IMR-90 (cell line): Measurements from ENCODE around the gene KCNQ5. TPM values are rescaled to one million over a fixed set of nuclear protein-coding genes. Genes with fewer than 3 reads are reported as not detected.

Experiments used
- ATAC-seq: fragments of 200-7000 bp; cut with Tn5 transposase; 2 replicates; pipeline ENCODE4 v1.9.1; 2020; ENCODE audit warnings: low read depth, mild to moderate bottlenecking, moderate library complexity
- BruUV-seq: library from RNA; stranded (reverse); fragments of 400-500 nt; replicated peaks from 2 replicates; lab custom pipeline; 2021; lab: Mats Ljungman, UMichigan
- CTCF ChIA-PET: fragments of 300-600 bp; formaldehyde crosslinking; extraction: SDS; loops from one replicate; lab custom pipeline; 2021; ENCODE audit warnings: antibody characterized with exemption; lab: Yijun Ruan, JAX
- POLR2A ChIA-PET: fragments of 300-600 bp; sonication (Branson Sonifier 250); formaldehyde crosslinking; loops from one replicate; lab custom pipeline; 2022; ENCODE audit warnings: antibody characterized with exemption; ENCODE audit not compliant: unreplicated experiment; lab: Charles Lee
- DNase-seq: peaks from one replicate; pipeline ENCODE4 v3.0.0; 2013
- H2AFZ ChIP-seq: replicated peaks from 2 replicates; pipeline ENCODE3; 2013; ENCODE audit warnings: low read length, mild to moderate bottlenecking; ENCODE audit not compliant: poor library complexity
- H2AK5ac ChIP-seq: 2 replicates; pipeline ENCODE4 v1.6.1; 2013; ENCODE audit warnings: low read depth, low read length, inconsistent platforms
- H2AK9ac ChIP-seq: replicated peaks from 2 replicates; pipeline ENCODE3; 2013; ENCODE audit warnings: mild to moderate bottlenecking, low read depth, low read length, moderate library complexity; ENCODE audit not compliant: poor library complexity
- H2BK120ac ChIP-seq: 2 replicates; pipeline ENCODE4 v1.6.1; 2013; ENCODE audit warnings: low read depth, low read length, inconsistent platforms
- H2BK15ac ChIP-seq: 3 replicates; pipeline ENCODE4 v1.6.1; 2013; ENCODE audit warnings: low read depth, low read length, inconsistent platforms
- H2BK20ac ChIP-seq: 2 replicates; pipeline ENCODE4 v1.6.1; 2013; ENCODE audit warnings: low read depth, mild to moderate bottlenecking, inconsistent platforms, low read length, moderate library complexity
- H2BK5ac ChIP-seq: 2 replicates; pipeline ENCODE4 v1.6.1; 2013; ENCODE audit warnings: mild to moderate bottlenecking, low read depth, low read length, inconsistent platforms; ENCODE audit not compliant: poor library complexity, severe bottlenecking
- H3K14ac ChIP-seq: replicated peaks from 2 replicates; pipeline ENCODE4 v1.6.1; 2013; ENCODE audit warnings: low read depth, low read length, inconsistent platforms
- H3K18ac ChIP-seq: 2 replicates; pipeline ENCODE4 v1.6.1; 2013; ENCODE audit warnings: low read depth, low read length, control low read depth
- H3K23ac ChIP-seq: 2 replicates; pipeline ENCODE4 v1.6.1; 2013; ENCODE audit warnings: low read depth, low read length, inconsistent platforms
- H3K27ac ChIP-seq: 2 replicates; pipeline ENCODE4 v1.5.1; 2013; ENCODE audit warnings: mild to moderate bottlenecking, control low read depth, low read length; ENCODE audit not compliant: insufficient read depth
- H3K27me3 ChIP-seq: 2 replicates; pipeline ENCODE4 v1.6.1; 2013; ENCODE audit warnings: low read length; ENCODE audit not compliant: control insufficient read depth, insufficient read depth
- H3K36me3 ChIP-seq: 2 replicates; pipeline ENCODE4 v1.6.1; 2013; ENCODE audit warnings: low read length, mixed read lengths; ENCODE audit not compliant: control insufficient read depth, insufficient read depth
- H3K4ac ChIP-seq: 2 replicates; pipeline ENCODE4 v1.6.1; 2013; ENCODE audit warnings: low read depth, low read length, inconsistent platforms
- H3K4me1 ChIP-seq: 2 replicates; pipeline ENCODE4 v1.6.1; 2013; ENCODE audit warnings: low read length, mixed read lengths; ENCODE audit not compliant: control insufficient read depth, insufficient read depth
- H3K4me2 ChIP-seq: 2 replicates; pipeline ENCODE4 v1.6.1; 2013; ENCODE audit warnings: low read depth, mild to moderate bottlenecking, control low read depth, low read length, moderate library complexity
- H3K4me3 ChIP-seq: 2 replicates; pipeline ENCODE4 v1.5.1; 2013; ENCODE audit warnings: low read depth, mild to moderate bottlenecking, control low read depth, low read length, moderate library complexity; ENCODE audit not compliant: insufficient read depth
- H3K56ac ChIP-seq: 2 replicates; pipeline ENCODE4 v1.6.1; 2013; ENCODE audit warnings: low read length, inconsistent platforms; ENCODE audit not compliant: insufficient read depth; ENCODE audit errors: extremely low read depth
- H3K79me1 ChIP-seq, 2 experiments: 2 replicates each; pipeline ENCODE4 v1.6.1; 2013; ENCODE audit warnings: low read length in 2 of 2, inconsistent platforms in 1 of 2, low read depth in 1 of 2
- H3K9ac ChIP-seq: 2 replicates; pipeline ENCODE4 v1.6.1; 2013; ENCODE audit warnings: low read depth, low read length, control low read depth
- H3K9me1 ChIP-seq: 2 replicates; pipeline ENCODE4 v1.6.1; 2013; ENCODE audit warnings: low read length, inconsistent platforms; ENCODE audit not compliant: insufficient read depth
- H3K9me3 ChIP-seq: 2 replicates; pipeline ENCODE4 v1.6.1; 2013; ENCODE audit warnings: low read length; ENCODE audit not compliant: control insufficient read depth, insufficient read depth
- H4K20me1 ChIP-seq: 2 replicates; pipeline ENCODE4 v1.6.1; 2013; ENCODE audit warnings: low read length, inconsistent platforms; ENCODE audit not compliant: insufficient read depth
- H4K5ac ChIP-seq: 2 replicates; pipeline ENCODE4 v1.6.1; 2013; ENCODE audit warnings: mild to moderate bottlenecking, low read depth, low read length, control low read depth
- H4K8ac ChIP-seq, 2 experiments: 2 replicates each; pipeline ENCODE4 v1.6.1; 2013; ENCODE audit warnings: low read depth in 2 of 2, low read length in 2 of 2, control low read depth in 1 of 2, inconsistent platforms in 1 of 2
- H4K91ac ChIP-seq: 2 replicates; pipeline ENCODE4 v1.6.1; 2013; ENCODE audit warnings: low read depth, low read length, inconsistent platforms; ENCODE audit not compliant: insufficient read depth
- BHLHE40 ChIP-seq: fragments of 150-350 bp; IDR thresholded peaks from 2 replicates; pipeline ENCODE4 v1.6.1; 2016; ENCODE audit warnings: mild to moderate bottlenecking, low read depth, low read length
- CEBPB ChIP-seq: IDR thresholded peaks from 2 replicates; pipeline ENCODE4 v1.6.1; 2012; ENCODE audit warnings: low read depth, low read length, improper control_type of control experiment
- CTCF ChIP-seq: conservative IDR thresholded peaks from 2 replicates; pipeline ENCODE4 v1.5.1; 2012; ENCODE audit warnings: mild to moderate bottlenecking, low read depth, low read length, improper control_type of control experiment
- ELK1 ChIP-seq: fragments of 150-350 bp; IDR thresholded peaks from 2 replicates; pipeline ENCODE4 v1.6.1; 2016; ENCODE audit warnings: low read depth, mild to moderate bottlenecking, low read length, moderate library complexity, borderline replicate concordance
- FOS ChIP-seq: fragments of 150-350 bp; IDR thresholded peaks from 2 replicates; pipeline ENCODE4 v1.6.1; 2016; ENCODE audit warnings: low read depth, low read length
- MAFK ChIP-seq: IDR thresholded peaks from 2 replicates; pipeline ENCODE4 v1.6.1; 2012; ENCODE audit warnings: low read depth, low read length, improper control_type of control experiment
- MAZ ChIP-seq: IDR thresholded peaks from 2 replicates; pipeline ENCODE4 v1.6.1; 2012; ENCODE audit warnings: low read depth, mild to moderate bottlenecking, low read length, improper control_type of control experiment, moderate library complexity, borderline replicate concordance
- NFE2L2 ChIP-seq: fragments of 150-350 bp; IDR thresholded peaks from 2 replicates; pipeline ENCODE4 v1.6.1; 2016; ENCODE audit warnings: low read depth, mild to moderate bottlenecking, low read length
- POLR2A ChIP-seq: IDR thresholded peaks from 2 replicates; pipeline ENCODE4 v1.6.1; 2012; ENCODE audit warnings: mild to moderate bottlenecking, low read depth, low read length
- RAD21 ChIP-seq: IDR thresholded peaks from 2 replicates; pipeline ENCODE4 v1.6.1; 2012; ENCODE audit warnings: low read length, improper control_type of control experiment
- RCOR1 ChIP-seq: IDR thresholded peaks from 2 replicates; pipeline ENCODE4 v1.6.1; 2012; ENCODE audit warnings: mild to moderate bottlenecking, low read length, improper control_type of control experiment; ENCODE audit not compliant: insufficient replicate concordance
- RFX5 ChIP-seq: IDR thresholded peaks from 2 replicates; pipeline ENCODE4 v1.8.0; 2012; ENCODE audit warnings: low read depth, mild to moderate bottlenecking, low read length, moderate library complexity
- SMC3 ChIP-seq: fragments of 150-350 bp; IDR thresholded peaks from 2 replicates; pipeline ENCODE4 v1.6.1; 2016; ENCODE audit warnings: low read depth, mild to moderate bottlenecking, antibody characterized with exemption, low read length, moderate library complexity
- USF2 ChIP-seq: fragments of 150-350 bp; IDR thresholded peaks from 2 replicates; pipeline ENCODE4 v1.6.1; 2017; ENCODE audit warnings: mild to moderate bottlenecking, antibody characterized with exemption, low read length, low read depth
- WGBS, 2 experiments: methylation state at CpG; one replicate each; pipeline versions ENCODE4 v1.1.5 to v1.1.7; 2013; ENCODE audit warnings: missing lambda C conversion rate in 2 of 2; ENCODE audit not compliant: insufficient read length in 1 of 2; ENCODE audit errors: extremely low coverage in 2 of 2; 5-methylcytosine and 5-hydroxymethylcytosine counted together
- dilution Hi-C: fragments of 300-500 bp; cut with HindIII; formaldehyde crosslinking; loops from one replicate; pipeline ENCODE4 v1.14.3; 2018; ENCODE audit warnings: low sequenced_read_pairs; ENCODE audit not compliant: unreplicated experiment
- in situ Hi-C: fragments of 300-500 bp; cut with MboI; formaldehyde crosslinking; loops from 3 replicates; pipeline ENCODE4 v1.14.3; 2019; ENCODE audit warnings: low sequenced_read_pairs, inconsistent platforms, mixed read lengths
- intact Hi-C: fragments of 100-400 bp; cut with micrococcal nuclease; formaldehyde crosslinking; loops from 2 replicates; pipeline ENCODE4 v1.10.0; 2022
- polyA plus RNA-seq, 3 experiments: library from polyadenylated mRNA; depleted of rRNA; stranded (reverse); fragments of >200 nt; gene quantifications; 2 replicates each; pipeline ENCODE4 v1.2.3, GENCODE V29; 2012; ENCODE audit warnings: low replicate concordance in 1 of 3
- total RNA-seq: library from RNA; depleted of rRNA; stranded (reverse); fragments of >200 nt; gene quantifications from 2 replicates; pipeline ENCODE4 v1.2.3, GENCODE V29; 2012

Gene KCNQ5
- total and polyA plus RNA-seq, 2 of the 4 experiments (the other 2 are of a cell fraction): 0.75 to 1.3 TPM

GRCh38 chr6:73123632-73124329 lies 501.9 kb downstream of the KCNQ5 start:
- H2BK20ac ChIP-seq: no peak overlapping the region
- H3K27ac ChIP-seq: no peak overlapping the region
- H3K4me3 ChIP-seq: no peak overlapping the region
- no CpG with 5 or more reads among the region's 2 CpGs for WGBS, 2 experiments
- in situ Hi-C loops (no loop called here), intact Hi-C loops (loop anchor here (10.0 kb wide), 1 partner anchor 339 kb away; no protein-coding TSS in a partner anchor), dilution Hi-C loops (no loop called here)
- H2BK15ac ChIP-seq: no peak overlapping the region
- no peak overlapping the region for H2AK9ac ChIP-seq
- H4K20me1 ChIP-seq: peaks cover 3% of the 10 kb centered on the region; the same call in 1 of the 2 replicates
- DNase-seq (no peak), ATAC-seq (no peak)
- H3K18ac ChIP-seq: no peak overlapping the region
- ChIA-PET CTCF (no interaction called here), POLR2A (no interaction called here)
- no peaks in the 10 kb centered on the region for H3K27me3 ChIP-seq
- no peak overlapping the region for H4K5ac ChIP-seq
- H3K4me2 ChIP-seq: no peak overlapping the region
- no peak overlapping the region for H2BK5ac ChIP-seq
- H3K9me1 ChIP-seq: peaks cover 3% of the 10 kb centered on the region; the same call in 1 of the 2 replicates
- no peak overlapping the region for H3K56ac ChIP-seq
- no peak overlapping the region for H2AFZ ChIP-seq
- no peaks in the 10 kb centered on the region for H3K79me1 ChIP-seq
- no peak overlapping the region for H3K23ac ChIP-seq
- TF ChIP-seq MAFK: no peak
- TF ChIP-seq POLR2A: no peak
- no peak for TF ChIP-seq USF2
- TF ChIP-seq BHLHE40: no peak
- TF ChIP-seq SMC3: no peak
- no peak for TF ChIP-seq MAZ
- TF ChIP-seq CTCF: no peak
- TF ChIP-seq NFE2L2: no peak
- no peak for TF ChIP-seq FOS
- TF ChIP-seq CEBPB: no peak
- TF ChIP-seq RAD21: no peak
- TF ChIP-seq RCOR1: no peak
- no peak for TF ChIP-seq ELK1
- no peak for TF ChIP-seq RFX5
- no TSS peak for BruUV-seq
- H3K4me1 ChIP-seq: peaks cover 2% of the 10 kb centered on the region; the same call in 1 of the 2 replicates
- H3K14ac ChIP-seq: no peak overlapping the region
- H4K8ac ChIP-seq: no peak overlapping the region
- no peak overlapping the region for H3K9ac ChIP-seq
- no peak overlapping the region for H4K91ac ChIP-seq
- H2BK120ac ChIP-seq: no peak overlapping the region
- H3K9me3 ChIP-seq: no peaks in the 10 kb centered on the region
- H2AK5ac ChIP-seq: no peak overlapping the region
- H3K36me3 ChIP-seq: no peaks in the 10 kb centered on the region
- no peak overlapping the region for H3K4ac ChIP-seq
